Measurements from ENCODE around the gene NIPAL3.

Gene NIPAL3

DNA sequence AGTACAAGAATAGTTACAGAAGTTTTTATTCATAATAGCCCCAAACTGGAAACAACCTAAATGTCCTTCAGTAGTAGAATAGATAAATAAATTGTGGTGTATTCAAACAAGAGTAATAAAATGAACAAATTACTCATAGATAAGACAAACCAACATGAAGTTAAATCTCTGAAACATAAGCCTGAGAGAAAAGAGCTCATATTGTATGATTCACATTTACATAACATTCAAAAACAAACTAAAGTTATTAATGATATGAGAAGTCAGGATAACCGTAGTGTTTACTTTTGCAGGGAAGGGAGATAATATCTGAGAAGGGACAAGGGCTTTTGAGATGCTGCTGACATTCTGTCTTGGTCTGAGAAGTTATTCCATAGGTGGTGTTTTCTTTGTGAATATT, 15.5 kb upstream of the NIPAL3 start:
- Histone ChIP-seq H3K27me3 (ENCODE audit: insufficient read depth, poor library complexity, severe bottlenecking) (no peaks in the 10 kb centered on the region), H3K27ac (replicated peaks) (no peak overlapping the region), H3K4me3 (replicated peaks; ENCODE audit: insufficient read depth, low read length) (no peak overlapping the region)
- TF ChIP-seq, protein P1, sequence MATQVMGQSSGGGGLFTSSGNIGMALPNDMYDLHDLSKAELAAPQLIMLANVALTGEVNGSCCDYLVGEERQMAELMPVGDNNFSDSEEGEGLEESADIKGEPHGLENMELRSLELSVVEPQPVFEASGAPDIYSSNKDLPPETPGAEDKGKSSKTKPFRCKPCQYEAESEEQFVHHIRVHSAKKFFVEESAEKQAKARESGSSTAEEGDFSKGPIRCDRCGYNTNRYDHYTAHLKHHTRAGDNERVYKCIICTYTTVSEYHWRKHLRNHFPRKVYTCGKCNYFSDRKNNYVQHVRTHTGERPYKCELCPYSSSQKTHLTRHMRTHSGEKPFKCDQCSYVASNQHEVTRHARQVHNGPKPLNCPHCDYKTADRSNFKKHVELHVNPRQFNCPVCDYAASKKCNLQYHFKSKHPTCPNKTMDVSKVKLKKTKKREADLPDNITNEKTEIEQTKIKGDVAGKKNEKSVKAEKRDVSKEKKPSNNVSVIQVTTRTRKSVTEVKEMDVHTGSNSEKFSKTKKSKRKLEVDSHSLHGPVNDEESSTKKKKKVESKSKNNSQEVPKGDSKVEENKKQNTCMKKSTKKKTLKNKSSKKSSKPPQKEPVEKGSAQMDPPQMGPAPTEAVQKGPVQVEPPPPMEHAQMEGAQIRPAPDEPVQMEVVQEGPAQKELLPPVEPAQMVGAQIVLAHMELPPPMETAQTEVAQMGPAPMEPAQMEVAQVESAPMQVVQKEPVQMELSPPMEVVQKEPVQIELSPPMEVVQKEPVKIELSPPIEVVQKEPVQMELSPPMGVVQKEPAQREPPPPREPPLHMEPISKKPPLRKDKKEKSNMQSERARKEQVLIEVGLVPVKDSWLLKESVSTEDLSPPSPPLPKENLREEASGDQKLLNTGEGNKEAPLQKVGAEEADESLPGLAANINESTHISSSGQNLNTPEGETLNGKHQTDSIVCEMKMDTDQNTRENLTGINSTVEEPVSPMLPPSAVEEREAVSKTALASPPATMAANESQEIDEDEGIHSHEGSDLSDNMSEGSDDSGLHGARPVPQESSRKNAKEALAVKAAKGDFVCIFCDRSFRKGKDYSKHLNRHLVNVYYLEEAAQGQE (IDR thresholded peaks at IDR 0.05; ENCODE audit: insufficient replicate concordance, low read depth) = no peak
- TF ChIP-seq SPI1 (IDR thresholded peaks at IDR 0.05; ENCODE audit: borderline replicate concordance, low read depth) (no peak), GABPA (IDR thresholded peaks at IDR 0.05; ENCODE audit: low read depth) (no peak), POLR2AphosphoS5 (IDR thresholded peaks at IDR 0.05; ENCODE audit: low read depth) (no peak)
- TF ChIP-seq, protein P2, sequence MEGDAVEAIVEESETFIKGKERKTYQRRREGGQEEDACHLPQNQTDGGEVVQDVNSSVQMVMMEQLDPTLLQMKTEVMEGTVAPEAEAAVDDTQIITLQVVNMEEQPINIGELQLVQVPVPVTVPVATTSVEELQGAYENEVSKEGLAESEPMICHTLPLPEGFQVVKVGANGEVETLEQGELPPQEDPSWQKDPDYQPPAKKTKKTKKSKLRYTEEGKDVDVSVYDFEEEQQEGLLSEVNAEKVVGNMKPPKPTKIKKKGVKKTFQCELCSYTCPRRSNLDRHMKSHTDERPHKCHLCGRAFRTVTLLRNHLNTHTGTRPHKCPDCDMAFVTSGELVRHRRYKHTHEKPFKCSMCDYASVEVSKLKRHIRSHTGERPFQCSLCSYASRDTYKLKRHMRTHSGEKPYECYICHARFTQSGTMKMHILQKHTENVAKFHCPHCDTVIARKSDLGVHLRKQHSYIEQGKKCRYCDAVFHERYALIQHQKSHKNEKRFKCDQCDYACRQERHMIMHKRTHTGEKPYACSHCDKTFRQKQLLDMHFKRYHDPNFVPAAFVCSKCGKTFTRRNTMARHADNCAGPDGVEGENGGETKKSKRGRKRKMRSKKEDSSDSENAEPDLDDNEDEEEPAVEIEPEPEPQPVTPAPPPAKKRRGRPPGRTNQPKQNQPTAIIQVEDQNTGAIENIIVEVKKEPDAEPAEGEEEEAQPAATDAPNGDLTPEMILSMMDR (IDR thresholded peaks at IDR 0.05; ENCODE audit: insufficient read depth, low read length) = no peak
- no peak for DNase-seq (ENCODE audit: low read depth in 1 of 2, low spot score in 1 of 2)

DNA sequence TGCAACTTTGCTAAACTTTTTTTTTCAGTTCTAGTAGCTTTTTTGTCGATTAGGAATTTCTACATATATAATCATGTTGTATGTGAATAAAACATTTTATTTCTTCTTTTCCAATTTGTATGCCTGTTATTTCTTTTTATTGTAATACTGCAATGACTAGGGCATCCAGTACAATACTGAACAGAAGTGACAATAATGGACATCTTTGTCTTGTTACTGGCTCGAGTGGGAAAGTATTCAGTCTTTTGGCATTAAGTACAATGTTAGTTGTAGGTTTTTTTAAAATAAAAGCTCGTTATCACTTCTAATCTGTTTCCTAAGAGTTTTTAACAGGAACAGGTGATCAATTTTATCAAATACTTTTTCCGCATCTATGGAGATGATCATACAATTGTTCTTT, 11.8 kb upstream of the NIPAL3 start:
- H3K27me3 ChIP-seq (ENCODE audit: insufficient read depth, poor library complexity, severe bottlenecking) = no peaks in the 10 kb centered on the region
- TF ChIP-seq, protein P1 (IDR thresholded peaks at IDR 0.05; ENCODE audit: insufficient replicate concordance, low read depth) = no peak
- TF ChIP-seq SPI1 (IDR thresholded peaks at IDR 0.05; ENCODE audit: borderline replicate concordance, low read depth) (no peak), POLR2AphosphoS5 (IDR thresholded peaks at IDR 0.05; ENCODE audit: low read depth) (no peak), GABPA (IDR thresholded peaks at IDR 0.05; ENCODE audit: low read depth) (no peak)
- TF ChIP-seq, protein P2 (IDR thresholded peaks at IDR 0.05; ENCODE audit: insufficient read depth, low read length) = no peak
- H3K4me3 ChIP-seq (replicated peaks; ENCODE audit: insufficient read depth, low read length) = no peak overlapping the region
- no peak overlapping the region for H3K27ac ChIP-seq (replicated peaks)
- DNase-seq (ENCODE audit: low read depth in 1 of 2, low spot score in 1 of 2) = no peak

DNA sequence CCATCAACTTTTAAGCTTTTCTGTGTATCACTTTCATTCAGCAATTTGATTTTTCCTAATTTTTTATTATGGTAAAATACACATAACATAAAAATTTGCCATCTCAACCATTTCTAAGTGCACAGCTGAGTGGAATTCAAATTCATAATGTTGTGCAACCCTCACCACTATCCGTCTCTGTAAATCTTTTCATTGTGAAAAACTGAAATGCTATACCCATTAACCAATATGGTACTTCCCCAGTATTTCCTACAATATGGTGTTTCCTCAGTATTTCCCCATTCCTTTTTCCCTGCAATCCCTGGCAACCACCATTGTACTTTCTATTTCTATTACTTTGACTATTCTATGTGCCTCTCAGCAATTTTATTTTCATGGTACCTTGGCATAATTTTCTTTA, 8.8 kb upstream of the NIPAL3 start:
- H3K27ac ChIP-seq (replicated peaks) = no peak overlapping the region
- no peaks in the 10 kb centered on the region for H3K27me3 ChIP-seq (ENCODE audit: insufficient read depth, poor library complexity, severe bottlenecking)
- TF ChIP-seq POLR2AphosphoS5 (IDR thresholded peaks at IDR 0.05; ENCODE audit: low read depth) (no peak), GABPA (IDR thresholded peaks at IDR 0.05; ENCODE audit: low read depth) (no peak), SPI1 (IDR thresholded peaks at IDR 0.05; ENCODE audit: borderline replicate concordance, low read depth) (no peak)
- TF ChIP-seq, protein P2 (IDR thresholded peaks at IDR 0.05; ENCODE audit: insufficient read depth, low read length) = no peak
- TF ChIP-seq, protein P1 (IDR thresholded peaks at IDR 0.05; ENCODE audit: insufficient replicate concordance, low read depth) = no peak
- no peak overlapping the region for H3K4me3 ChIP-seq (replicated peaks; ENCODE audit: insufficient read depth, low read length)
- DNase-seq (ENCODE audit: low read depth in 1 of 2, low spot score in 1 of 2) = no peak
